GM19467 (cell line): Measurements from ENCODE around the gene TMEM176B.
"Not testable (repeated sequence)": the region's sequence is repeated elsewhere in the genome, so short reads cannot be mapped to it uniquely, and the experiment has no call there.

Experiments
- ATAC-seq: cut with Tn5 transposase; IDR thresholded peaks from one replicate; pipeline ENCODE4 v1.9.1; 2021; ENCODE audit warnings: mild to moderate bottlenecking, moderate library complexity; ENCODE audit not compliant: unreplicated experiment

The TMEM176B gene

DNA sequence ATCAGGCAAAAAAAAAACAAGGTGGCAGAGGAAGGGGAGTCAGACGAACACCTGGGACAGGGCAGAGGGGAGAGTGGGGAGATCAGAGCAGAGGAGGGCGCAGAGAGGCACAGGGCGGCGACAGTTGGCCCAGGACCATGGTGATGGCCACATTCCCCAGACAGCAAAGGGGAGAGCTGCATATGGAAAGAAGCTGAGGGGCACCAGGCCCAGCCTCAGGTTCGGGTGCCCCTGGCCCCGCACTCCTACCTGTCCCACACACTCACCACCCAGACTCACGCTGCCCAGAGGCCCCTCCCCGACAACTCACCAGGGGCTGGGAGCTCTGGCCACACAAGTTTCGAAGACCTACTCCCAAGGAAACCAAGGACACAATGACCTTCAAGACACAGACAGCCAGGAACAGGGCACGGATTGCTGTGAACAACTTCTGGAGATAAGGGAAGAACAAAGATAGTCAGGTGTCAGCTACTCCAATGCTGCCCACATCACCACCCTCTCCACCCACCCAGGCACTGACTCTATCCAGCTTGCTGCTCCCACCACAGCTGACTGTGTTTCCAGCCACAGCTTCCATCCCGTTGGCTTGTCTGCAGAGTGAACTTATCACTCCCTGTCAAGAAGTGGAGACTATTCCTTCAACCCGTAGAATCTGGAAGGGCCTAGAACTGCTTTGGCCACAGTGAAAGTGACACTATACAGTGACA lies 8.3 kb downstream of the TMEM176B start:
- no peak for ATAC-seq

DNA sequence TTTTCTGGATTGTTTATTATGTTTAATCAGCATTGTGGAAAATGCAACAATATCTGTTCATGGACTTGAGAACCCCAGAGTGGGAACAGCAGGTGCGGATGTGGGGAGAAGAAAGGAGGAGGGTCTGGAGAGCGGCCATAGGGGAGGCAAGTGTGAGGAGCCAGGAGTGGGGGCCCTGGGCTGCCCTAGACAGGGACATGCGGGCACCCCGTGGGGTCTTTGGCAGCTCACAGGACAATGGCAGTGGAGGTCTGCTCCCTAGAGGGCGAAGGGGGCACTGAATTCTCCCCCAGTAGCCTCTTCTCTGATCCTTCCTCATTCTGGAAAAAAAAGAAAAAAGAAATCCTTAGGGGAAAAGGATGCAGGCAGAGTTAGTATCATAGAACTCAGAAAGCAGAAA lies 8.9 kb downstream of the TMEM176B start:
- no peak for ATAC-seq

DNA sequence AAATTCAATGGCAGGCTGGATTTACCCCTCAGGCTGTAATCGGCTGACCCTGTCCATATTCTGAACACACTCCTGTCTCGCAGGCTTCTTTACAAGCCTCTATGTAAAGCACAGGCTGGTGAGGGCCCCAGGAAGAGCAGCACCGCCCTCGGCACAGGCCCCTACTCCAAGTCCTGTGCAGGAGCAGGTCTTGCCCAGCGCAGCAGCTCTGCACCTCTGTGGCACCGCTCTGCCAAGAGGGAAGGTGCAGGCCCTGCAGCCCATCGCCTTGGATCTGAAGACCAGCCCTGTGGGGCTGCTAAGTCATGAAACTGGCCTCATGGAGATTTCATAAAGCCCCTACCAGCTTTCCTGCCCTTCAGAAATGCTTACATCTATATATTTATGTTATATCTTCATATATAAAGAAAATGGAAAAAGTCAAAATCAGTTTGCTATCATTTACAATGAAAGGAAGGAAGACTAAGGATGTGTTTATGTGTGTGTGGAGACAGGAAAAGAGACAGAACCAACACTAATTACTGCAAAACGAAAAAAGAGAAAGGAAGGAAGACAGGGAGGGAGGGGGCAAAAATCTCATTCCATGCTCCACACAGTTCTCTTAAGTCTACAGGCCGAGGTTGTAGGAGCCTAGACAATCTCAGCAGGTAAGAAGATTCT lies 9.6 kb downstream of the TMEM176B start:
- no peak for ATAC-seq

DNA sequence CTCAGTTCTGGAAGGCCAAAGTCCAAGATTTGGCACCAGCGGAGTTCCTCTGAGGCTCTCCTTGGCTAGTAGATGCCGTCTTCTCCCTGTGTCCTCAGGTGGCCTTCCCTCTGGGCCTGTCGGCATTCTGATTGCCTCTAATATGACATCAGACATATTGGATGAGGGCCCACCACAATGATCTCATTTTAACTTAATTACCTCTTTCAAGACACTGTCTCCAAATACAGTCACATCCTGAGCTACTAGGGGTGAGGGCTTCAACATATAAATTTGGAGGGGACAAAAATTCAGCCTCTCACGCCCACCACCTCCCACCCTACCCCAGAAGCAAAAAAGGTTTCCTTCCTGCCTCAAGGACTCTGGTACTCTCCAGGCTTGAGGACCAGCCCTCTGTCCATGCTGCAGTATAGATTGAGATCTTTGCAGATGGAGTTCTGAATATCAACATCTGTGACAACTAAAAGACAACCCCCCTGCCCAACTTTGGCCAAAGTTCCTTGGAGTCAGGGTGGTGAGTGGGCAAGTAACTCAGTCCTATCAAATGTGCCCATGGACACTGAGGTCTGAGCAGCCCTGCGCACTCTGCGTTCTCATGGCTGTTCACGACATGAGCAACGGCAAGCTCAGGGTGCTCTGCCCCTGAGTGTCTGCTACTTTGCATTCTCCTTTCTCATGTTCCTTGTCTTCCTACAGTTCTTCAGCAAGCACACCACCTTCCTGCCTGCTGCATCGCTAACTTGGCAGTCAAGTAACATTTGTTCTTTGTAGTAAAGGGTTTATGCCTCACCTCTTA lies 11.5 kb downstream of the TMEM176B start:
- no peak for ATAC-seq

DNA sequence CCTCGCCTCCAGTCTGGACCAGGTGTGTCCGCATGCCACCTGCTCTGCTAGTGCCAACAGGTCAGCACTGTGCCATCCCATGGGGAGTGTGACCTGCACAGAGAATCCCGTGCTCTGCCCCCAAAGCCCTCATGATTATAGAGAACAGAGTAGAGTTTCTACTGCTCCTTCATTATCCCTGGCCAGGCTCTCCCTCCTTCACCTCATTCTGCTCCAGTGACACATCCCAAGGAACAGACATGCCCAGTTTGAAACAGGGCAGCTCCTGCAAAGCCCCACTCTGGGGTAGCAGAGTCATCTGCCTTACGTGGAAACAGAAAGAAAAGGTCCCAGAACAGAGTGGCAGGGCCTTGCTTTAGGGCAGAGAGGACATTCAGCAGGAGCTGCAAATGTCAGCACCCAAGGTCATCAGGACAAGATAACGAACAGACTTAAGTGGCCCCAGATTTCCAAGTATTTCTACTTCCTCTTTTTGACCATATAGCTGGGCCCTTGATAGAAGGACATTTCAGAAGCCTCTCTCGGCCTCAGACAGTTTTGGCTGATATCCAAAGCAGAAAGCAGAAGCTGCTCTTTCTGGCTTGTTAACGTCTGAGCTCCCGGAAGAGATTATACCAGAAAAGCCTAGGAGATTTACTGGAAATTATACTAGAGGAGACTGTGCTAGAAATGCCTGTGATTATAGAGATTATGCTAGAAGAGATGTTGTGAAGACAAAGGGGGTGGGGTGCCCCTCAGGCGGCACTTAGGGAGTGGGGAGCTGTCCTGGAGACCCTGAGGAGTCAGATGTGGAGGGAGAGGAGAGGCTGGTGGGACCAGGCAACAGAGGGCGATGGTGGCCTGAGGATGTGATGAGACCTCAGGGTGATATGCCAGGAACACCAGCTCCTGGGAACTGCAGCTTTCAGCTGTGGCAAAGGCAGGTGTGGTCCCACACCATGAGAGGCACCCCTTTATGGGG lies 12.6 kb downstream of the TMEM176B start:
- no peak for ATAC-seq

DNA sequence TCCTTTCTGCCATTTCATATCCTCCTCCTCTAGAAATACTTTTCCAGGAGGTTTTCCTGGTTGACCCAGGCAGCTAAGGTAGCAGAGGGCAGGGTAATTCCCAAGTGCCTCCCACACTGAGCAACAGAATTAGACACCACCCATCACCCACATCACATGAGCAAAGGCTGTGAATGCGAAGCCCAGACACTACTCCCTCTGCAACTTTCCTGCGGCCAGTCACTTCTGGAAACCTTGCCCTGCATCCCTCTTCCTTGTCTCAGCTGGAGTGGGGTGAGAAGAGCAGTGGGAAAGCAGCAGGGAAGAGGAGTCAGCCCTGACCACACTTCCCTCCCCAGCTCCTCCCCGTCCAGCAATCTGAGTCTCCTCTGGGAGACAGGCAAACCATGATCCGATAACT lies 15.2 kb downstream of the TMEM176B start:
- no peak for ATAC-seq

DNA sequence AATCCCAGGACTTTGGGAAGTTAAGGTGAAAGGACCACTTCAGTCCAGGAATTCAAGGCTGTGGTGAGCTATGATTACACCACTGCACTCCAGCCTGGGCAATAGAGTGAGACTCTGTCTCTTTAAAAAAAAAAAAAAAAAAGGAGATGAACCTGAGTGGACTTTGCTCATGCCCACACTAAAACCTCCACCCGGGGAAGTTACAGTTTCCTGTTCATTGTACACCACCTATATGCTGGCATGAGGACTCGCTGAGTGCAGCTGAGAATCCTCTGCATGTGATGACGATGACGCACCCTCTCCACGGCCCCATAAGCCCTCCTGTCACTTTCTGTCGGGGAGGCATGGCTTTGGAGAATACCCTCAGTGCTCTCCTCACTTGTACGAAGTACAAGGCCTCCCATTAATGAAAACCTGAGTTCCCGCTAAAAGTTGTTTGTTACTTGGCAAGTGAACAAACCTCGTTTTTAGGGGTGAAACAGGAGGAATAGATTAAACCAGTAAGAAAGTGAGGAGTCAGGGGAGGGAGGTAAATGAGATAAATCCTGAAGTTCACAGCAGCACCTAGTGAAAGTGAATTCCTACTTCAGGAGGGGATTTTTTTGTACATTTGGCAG lies 15.9 kb downstream of the TMEM176B start:
- no peak for ATAC-seq

DNA sequence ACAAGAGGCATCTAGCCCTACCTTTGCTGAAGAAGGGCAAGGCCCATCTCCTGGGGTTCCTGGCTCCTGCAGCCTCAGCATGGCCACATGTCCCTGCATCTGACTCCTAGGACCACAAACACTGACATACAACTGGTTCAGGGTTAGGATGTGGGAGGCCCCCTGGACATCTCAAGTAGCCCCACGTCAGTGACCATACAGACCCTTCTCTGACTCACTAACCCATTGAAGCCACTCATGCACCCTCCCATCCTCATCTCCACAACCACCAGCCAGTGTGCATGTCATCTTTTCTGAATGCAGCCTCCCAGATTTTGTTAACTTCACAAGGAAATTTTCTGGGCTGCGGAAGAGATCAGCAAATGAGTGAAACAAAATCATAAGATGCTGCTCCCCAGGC lies 18.2 kb downstream of the TMEM176B start:
- ATAC-seq: no peak

DNA sequence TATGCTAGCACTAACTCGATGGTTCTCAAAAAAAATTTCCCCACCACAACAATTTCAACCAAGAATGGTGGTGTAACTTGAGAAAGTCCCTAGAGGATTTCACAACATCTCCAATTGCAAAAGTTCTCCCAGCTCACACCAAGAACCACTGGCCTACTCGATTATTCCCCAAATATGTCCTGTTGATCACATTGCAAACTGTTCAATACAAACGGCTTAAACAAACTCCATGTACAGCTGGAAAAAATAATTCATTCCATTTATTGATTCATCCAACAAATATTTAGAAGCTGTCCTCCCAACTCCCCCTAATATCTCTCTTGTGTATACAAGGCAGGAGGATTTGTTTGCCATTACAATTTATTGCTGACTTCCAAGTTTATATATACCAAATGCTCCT lies 19.1 kb downstream of the TMEM176B start:
- no peak for ATAC-seq

DNA sequence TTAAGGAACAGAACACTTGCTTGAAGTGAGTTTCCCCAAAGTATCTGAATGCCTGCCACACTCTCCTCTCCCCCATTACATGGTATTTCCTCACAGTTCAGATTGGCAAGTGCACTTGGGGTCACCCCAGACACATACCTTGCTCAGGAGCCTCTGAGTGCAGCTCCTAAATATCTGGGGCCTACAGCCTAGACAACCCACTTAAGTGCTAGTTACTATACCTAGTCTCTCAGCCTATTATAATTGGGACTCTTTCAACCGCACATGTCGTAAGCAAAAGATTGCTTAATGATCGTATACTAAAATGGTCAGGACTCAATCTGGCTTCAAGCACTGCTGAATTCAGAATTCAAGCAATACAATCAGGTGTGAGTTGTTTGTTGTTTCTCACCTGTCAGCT lies 19.9 kb downstream of the TMEM176B start:
- ATAC-seq: no peak

DNA sequence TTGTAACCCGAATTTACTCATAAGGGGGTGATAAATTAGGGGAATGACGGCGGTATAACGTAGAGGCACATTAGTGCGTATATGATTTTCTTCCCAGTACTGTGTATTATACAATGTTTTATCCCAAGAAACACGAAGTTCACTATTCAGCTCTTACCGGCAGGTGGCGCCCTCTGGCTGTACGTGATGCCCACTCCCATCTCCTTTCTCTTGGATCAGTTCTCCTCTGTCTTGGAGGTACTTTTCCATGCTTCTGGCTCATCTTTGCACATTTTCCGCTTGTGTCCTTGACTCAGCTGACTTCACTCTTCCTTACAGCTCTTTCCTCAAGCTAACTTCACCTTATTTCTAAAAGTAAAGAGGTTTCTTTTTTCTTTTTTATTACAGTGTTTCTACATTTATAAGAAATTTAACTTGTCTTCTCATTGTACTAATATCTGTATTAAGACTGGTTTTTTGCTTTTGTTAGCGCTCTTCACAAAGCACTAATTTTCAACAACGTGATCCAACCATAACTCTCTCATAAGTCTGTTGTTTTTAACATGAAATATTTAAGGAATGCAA lies 21.3 kb downstream of the TMEM176B start:
- no peak for ATAC-seq

DNA sequence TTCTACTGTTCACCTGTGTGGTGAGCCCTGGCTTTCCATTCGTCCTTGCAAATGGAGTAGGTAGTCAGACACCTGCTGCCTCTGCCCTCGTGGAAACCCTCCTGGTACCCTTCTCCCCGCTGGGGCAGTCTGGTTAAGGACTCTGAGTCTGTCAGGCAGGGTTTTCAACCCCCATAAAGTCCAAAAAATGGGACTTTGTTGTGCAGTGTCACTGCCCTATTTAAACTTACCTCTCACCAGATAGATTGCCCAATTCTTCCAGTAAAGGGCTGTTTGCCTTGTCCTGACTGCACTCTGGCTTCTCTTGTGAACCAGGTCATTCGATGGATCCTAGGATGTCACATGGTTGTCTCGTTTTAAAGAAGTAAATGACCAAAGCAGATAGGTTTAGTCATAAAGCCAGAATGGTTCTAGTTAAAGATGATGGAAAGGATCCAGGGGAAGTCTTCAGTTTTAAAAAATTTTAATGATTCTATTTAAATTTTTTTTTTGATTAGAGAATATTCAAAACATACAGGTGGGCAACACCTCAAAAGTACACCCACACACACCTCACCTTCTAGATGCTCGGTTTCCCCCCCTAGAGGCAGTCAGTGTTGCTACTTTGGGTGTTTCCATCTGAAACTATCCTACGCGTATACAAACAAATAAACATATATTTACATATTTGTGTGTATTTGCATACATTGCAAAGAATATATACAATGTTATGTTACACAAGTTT lies 22.0 kb downstream of the TMEM176B start:
- ATAC-seq: no peak

DNA sequence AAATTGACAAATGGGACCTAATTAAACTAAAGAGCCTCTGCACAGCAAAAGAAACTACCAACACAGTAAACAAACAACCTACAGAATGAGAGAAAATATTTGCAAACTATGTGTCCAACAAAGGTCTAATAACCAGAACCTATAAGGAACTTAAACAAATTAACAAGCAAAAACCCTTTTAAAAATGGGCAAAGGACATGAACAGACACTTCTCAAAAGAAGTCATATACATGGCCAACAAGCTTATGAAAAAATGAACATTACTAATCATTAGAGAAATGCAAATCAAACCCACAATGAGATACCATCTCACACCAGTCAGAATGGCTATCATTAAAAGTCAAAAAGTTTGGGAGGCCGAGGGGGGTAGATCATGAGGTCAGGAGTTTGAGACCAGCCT lies 26.0 kb downstream of the TMEM176B start:
- ATAC-seq: not testable (repeated sequence)

DNA sequence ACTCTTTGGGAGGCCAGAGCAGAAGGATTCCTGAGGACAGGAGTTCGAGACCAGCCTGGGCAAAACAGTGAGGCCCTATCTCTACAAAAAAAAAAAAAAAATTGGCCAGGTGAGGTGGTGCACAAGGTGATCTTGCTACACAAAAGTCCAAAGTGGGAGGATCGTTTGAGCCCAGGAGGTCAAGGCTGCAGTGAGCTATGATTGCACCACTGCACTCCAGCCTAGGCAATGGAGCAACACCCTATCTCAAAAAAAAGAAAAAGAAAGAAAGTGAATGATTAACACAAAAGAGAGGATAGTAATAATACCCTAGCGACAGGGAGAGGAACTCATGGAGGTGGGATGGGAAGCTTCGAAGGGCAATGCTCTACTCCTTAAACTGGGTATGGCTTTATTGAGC lies 30.4 kb downstream of the TMEM176B start:
- ATAC-seq: no peak

DNA sequence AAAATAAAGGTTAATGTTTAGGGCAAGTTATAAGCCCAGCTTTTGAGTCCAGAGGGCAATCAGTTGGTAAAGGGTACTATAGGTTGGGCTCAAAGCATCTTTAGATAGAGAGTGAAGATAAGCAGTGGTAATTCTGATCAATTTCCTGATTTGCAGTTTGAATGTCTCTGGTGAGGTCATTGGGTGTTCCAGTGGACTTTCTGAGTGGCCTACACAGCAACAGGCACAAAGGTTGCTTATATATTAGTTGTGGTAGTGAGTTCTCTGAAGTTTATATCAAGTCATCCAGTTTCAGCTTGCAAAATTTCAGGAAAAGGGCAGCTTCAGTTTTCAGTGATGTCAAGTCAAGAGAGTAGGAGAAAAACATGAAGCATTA lies 33.8 kb downstream of the TMEM176B start:
- ATAC-seq: no peak

DNA sequence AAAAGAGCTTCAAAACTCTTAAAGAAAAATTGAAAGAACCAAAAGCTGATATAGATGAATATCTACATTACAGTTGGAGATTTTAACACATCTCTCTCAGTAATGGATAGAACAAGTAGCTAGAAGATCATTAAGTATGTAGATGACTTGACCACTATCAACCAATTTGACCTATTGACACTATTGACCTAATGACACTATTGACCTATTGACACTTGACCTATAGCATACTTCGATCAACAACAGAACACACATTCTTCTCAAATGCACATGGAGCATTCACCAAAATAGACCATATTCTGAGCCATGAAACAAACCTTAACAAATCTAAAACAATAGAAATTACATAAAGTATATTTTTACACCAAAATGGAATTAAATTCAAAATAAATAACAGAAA lies 40.7 kb downstream of the TMEM176B start:
- ATAC-seq: no peak

DNA sequence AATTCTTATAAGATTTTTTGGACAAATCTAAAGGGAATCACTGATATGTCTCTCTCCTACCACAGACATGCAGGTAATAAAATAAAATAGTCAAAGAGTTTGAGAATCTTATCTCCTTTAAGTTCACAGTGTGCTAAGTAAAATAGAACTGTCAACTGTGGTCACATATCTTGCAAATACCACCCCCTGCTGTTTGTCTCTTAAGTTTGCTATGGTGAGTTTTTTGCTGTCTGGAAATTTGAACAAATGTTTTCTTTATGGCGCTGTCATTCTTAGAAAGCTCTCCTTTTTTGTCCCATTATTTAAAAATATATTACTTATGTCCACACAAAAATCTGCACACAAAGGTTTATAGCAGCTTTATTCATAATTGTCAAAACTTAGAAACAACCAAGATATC lies 43.3 kb downstream of the TMEM176B start:
- ATAC-seq: no peak

DNA sequence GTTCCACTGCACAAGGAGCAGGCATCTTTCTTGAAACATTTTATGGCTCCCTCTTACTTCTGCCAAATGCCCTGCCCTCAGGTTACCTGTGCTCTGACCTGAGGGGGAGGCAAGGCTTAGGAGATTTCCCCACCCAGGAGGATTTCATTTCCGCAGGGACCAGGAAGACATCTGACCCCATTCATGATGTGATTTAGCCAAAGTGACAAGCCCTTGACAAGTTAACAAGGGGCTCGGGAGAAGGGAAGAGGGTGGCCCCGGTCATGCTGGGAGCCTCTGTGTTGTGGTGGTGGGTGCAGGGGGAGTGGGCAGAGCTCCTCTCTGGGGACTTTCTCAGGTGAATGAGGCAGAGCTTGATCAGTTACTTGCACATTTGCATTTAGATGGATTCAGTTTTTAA lies 44.0 kb downstream of the TMEM176B start:
- ATAC-seq: no peak

DNA sequence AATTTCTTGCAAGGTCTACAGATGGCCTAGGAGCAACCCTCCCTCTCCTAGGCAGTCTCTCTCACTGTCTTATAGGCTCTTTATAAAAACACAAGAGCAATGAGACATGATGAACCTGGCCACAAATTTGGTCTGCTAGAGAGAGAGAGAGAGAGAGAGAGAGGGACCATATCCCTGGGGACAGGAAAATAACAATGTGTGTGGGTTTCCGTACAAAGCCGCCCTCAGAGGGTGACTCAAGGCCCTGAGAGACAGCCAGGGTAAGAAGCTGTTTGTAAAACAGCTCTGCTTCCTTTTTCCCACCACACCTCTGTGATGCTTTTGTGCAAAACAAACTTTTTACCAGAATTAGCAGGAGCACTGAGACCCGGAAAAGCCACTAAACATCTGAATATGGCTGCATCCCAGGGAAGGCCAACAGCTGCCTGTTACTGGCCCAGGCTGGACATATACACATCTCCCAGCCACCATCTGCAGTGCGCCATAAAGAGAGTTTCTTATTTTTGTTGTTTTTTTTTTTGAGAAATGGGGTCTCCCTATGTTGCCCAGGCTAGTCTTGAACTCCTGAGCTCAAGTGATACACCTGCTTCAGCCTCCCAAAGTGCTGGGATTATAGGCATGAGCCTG lies 44.6 kb downstream of the TMEM176B start:
- no peak for ATAC-seq
